ENCODE data around the gene UVSSA. TPM values are rescaled to one million over a fixed set of nuclear protein-coding genes. Genes with fewer than 3 reads are reported as not detected.

The UVSSA gene
- total and polyA plus RNA-seq, 9 of the 15 experiments (the other 6 are each of a cell fraction or from before 2014, with no cell fraction given) = 0.21 to 14.6 (median 3.3) TPM

DNA sequence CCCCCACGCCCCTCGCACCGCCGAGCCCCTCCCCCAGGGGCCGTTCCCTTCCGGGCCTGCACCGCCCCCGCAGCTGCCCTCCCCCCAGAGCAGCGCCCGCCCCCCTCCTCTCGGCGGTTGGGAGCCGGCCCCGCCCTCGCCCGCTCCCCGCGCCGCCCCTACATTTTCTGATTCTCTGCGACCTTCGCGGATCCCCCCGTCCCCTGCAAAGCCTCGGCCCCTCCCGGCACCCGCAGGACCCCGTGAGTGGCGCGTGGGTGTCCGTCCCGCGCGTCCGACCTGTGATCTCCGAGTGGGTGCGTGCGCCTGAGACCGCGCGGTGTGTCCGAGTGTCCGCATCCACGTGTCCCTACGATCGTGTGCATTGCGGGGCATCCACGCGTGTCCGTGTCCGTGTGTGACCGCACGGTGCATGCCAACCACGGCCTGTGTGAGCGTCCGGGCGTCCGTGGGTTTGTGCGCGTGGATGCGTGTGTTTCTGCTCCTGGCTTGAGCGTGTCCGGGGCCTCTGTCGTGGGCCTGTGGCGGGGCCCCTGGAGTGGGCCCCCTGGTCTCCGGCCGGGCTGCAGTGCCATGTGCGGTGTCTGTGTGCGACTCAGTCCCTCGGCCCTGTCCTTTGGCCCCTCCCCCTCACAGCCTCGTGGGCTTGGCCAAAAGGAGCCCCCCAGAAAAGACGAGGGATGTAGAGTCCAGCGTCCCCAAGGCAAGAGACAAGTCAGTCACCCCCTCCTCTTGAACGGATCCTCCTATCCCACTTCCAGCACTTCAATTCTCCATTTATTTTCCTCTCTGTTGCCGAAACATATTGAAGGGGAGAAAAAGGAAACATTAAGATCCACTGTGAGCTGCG lies 68.0 kb downstream of the UVSSA start (continued):
- TF ChIP-seq XRCC5 (IDR thresholded peaks at IDR 0.05; ENCODE audit: low read depth, low read length) (no peak), SMAD3 (CRISPR knock-in tag; conservative IDR thresholded peaks at IDR 0.05) (no peak), ESRRB (CRISPR knock-in tag; IDR thresholded peaks at IDR 0.05; ENCODE audit: borderline replicate concordance) (no peak), CBFA2T3 (IDR thresholded peaks at IDR 0.05) (no peak), NFIC (IDR thresholded peaks at IDR 0.05) (peak; percentile 66; the same call in 1 of the 2 replicates), ILF3 (IDR thresholded peaks at IDR 0.05; ENCODE audit: borderline replicate concordance) (no peak), ZFP30 (CRISPR knock-in tag; IDR thresholded peaks at IDR 0.05; ENCODE audit: borderline replicate concordance) (no peak), BRD9 (IDR thresholded peaks at IDR 0.05; ENCODE audit: low read depth, partially characterized antibody) (no peak), CREB1 (IDR thresholded peaks at IDR 0.05) (no peak), CREB1 (CRISPR knock-in tag; IDR thresholded peaks at IDR 0.05) (peak; percentile 24; the same call in 1 of the 2 replicates), NBN (IDR thresholded peaks at IDR 0.05; ENCODE audit: low read depth) (no peak), ZBTB7A (IDR thresholded peaks at IDR 0.05; ENCODE audit: borderline replicate concordance, control insufficient read depth, low read depth, low read length) (peak; percentile 81; the same call in 1 of the 2 replicates), RFX5 (IDR thresholded peaks at IDR 0.05; ENCODE audit: low read depth, low read length) (no peak), CBX8 (IDR thresholded peaks at IDR 0.05; ENCODE audit: borderline replicate concordance, extremely low read depth, low read depth, low read length, poor library complexity, severe bottlenecking) (no peak), PHF21A (IDR thresholded peaks at IDR 0.05; ENCODE audit: borderline replicate concordance, low read depth) (no peak), ETV1 (tag; conservative IDR thresholded peaks at IDR 0.05; ENCODE audit: low read depth) (no peak), HNRNPLL (IDR thresholded peaks at IDR 0.05; ENCODE audit: low read depth, low read length, poor library complexity, severe bottlenecking) (no peak), SMARCA5 (IDR thresholded peaks at IDR 0.05) (peak; percentile 47; the same call in 1 of the 2 replicates), NUFIP1 (IDR thresholded peaks at IDR 0.05; ENCODE audit: partially characterized antibody) (no peak)
- TF ChIP-seq, protein P1, sequence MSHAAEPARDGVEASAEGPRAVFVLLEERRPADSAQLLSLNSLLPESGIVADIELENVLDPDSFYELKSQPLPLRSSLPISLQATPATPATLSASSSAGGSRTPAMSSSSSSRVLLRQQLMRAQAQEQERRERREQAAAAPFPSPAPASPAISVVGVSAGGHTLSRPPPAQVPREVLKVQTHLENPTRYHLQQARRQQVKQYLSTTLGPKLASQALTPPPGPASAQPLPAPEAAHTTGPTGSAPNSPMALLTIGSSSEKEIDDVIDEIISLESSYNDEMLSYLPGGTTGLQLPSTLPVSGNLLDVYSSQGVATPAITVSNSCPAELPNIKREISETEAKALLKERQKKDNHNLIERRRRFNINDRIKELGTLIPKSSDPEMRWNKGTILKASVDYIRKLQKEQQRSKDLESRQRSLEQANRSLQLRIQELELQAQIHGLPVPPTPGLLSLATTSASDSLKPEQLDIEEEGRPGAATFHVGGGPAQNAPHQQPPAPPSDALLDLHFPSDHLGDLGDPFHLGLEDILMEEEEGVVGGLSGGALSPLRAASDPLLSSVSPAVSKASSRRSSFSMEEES (CRISPR knock-in tag; IDR thresholded peaks at IDR 0.05) = no peak
- TF ChIP-seq, protein P2, sequence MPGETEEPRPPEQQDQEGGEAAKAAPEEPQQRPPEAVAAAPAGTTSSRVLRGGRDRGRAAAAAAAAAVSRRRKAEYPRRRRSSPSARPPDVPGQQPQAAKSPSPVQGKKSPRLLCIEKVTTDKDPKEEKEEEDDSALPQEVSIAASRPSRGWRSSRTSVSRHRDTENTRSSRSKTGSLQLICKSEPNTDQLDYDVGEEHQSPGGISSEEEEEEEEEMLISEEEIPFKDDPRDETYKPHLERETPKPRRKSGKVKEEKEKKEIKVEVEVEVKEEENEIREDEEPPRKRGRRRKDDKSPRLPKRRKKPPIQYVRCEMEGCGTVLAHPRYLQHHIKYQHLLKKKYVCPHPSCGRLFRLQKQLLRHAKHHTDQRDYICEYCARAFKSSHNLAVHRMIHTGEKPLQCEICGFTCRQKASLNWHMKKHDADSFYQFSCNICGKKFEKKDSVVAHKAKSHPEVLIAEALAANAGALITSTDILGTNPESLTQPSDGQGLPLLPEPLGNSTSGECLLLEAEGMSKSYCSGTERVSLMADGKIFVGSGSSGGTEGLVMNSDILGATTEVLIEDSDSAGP (CRISPR knock-in tag; IDR thresholded peaks at IDR 0.05) = 0 out of 2 replicates have a peak, but pooled peaks have one; percentile 18
- TF ChIP-seq, protein P3, sequence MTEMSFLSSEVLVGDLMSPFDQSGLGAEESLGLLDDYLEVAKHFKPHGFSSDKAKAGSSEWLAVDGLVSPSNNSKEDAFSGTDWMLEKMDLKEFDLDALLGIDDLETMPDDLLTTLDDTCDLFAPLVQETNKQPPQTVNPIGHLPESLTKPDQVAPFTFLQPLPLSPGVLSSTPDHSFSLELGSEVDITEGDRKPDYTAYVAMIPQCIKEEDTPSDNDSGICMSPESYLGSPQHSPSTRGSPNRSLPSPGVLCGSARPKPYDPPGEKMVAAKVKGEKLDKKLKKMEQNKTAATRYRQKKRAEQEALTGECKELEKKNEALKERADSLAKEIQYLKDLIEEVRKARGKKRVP (CRISPR knock-in tag; IDR thresholded peaks at IDR 0.05) = no peak
- TF ChIP-seq, protein P4, sequence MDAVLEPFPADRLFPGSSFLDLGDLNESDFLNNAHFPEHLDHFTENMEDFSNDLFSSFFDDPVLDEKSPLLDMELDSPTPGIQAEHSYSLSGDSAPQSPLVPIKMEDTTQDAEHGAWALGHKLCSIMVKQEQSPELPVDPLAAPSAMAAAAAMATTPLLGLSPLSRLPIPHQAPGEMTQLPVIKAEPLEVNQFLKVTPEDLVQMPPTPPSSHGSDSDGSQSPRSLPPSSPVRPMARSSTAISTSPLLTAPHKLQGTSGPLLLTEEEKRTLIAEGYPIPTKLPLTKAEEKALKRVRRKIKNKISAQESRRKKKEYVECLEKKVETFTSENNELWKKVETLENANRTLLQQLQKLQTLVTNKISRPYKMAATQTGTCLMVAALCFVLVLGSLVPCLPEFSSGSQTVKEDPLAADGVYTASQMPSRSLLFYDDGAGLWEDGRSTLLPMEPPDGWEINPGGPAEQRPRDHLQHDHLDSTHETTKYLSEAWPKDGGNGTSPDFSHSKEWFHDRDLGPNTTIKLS (IDR thresholded peaks at IDR 0.05; ENCODE audit: borderline replicate concordance, low read depth) = no peak

Measured in K562 (cell line).